K562 (cell line): ENCODE results near the gene COL23A1. TPM values are rescaled to one million over a fixed set of nuclear protein-coding genes. Genes with fewer than 3 reads are reported as not detected.

ENCODE experiments used
- BHLHE40 ChIP-seq: IDR thresholded peaks from 2 replicates; pipeline ENCODE4 v1.6.1; 2011; ENCODE audit warnings: low read length, improper control_type of control experiment
- CEBPB ChIP-seq: fragments of 450-650 bp; IDR thresholded peaks from 2 replicates; pipeline ENCODE4 v1.6.1; 2016; ENCODE audit warnings: missing genetic modification characterization, missing compliant biosample characterization
- CEBPZ ChIP-seq: fragments of 150-350 bp; IDR thresholded peaks from 2 replicates; pipeline ENCODE4 v1.6.1; 2014; ENCODE audit warnings: low read depth, mild to moderate bottlenecking, low read length, borderline replicate concordance
- EGR1 ChIP-seq: fragments of 450-650 bp; conservative IDR thresholded peaks from 2 replicates; pipeline ENCODE4 v1.6.1; 2017; ENCODE audit warnings: mild to moderate bottlenecking
- GTF3C2 ChIP-seq: IDR thresholded peaks from 3 replicates; pipeline ENCODE4 v1.6.1; 2011; ENCODE audit warnings: borderline replicate concordance, mild to moderate bottlenecking, moderate library complexity; ENCODE audit not compliant: insufficient read length; ENCODE audit errors: extremely low read depth
- LCOR ChIP-seq: sonication (generic); formaldehyde crosslinking; IDR thresholded peaks from 2 replicates; pipeline ENCODE4 v1.8.0; 2022; ENCODE audit warnings: mild to moderate bottlenecking, missing genetic modification reagents
- MTA3 ChIP-seq: fragments of 450-650 bp; formaldehyde crosslinking; IDR thresholded peaks from 2 replicates; pipeline ENCODE4 v1.6.1; 2017; ENCODE audit warnings: mild to moderate bottlenecking, borderline replicate concordance
- NR2C1 ChIP-seq, 2 experiments: fragments of 450-650 bp; IDR thresholded peaks; 2 replicates each; pipeline ENCODE4 v1.6.1; 2017; ENCODE audit warnings: mild to moderate bottlenecking in 2 of 2, antibody characterized with exemption in 1 of 2, inconsistent platforms in 1 of 2, missing compliant biosample characterization in 1 of 2, missing genetic modification characterization in 1 of 2
- POLR2B ChIP-seq: fragments of 450-650 bp; IDR thresholded peaks from 2 replicates; pipeline ENCODE4 v1.6.1; 2018; ENCODE audit warnings: low read depth; ENCODE audit not compliant: partially characterized antibody
- SP1 ChIP-seq: sonication (generic); formaldehyde crosslinking; IDR thresholded peaks from 2 replicates; pipeline ENCODE4 v1.8.1; 2022; ENCODE audit warnings: mild to moderate bottlenecking, missing genetic modification reagents
- SPI1 ChIP-seq: IDR thresholded peaks from 2 replicates; pipeline ENCODE4 v1.6.1; 2011; ENCODE audit warnings: low read depth, low read length, control low read depth, borderline replicate concordance
- SRSF9 ChIP-seq: fragments of 200-400 bp; formaldehyde crosslinking; IDR thresholded peaks from 2 replicates; pipeline ENCODE4 v1.6.1; 2017; ENCODE audit warnings: low read depth, low read length, borderline replicate concordance
- TCFL5 ChIP-seq: fragments of 250-450 bp; sonication (Bioruptor Pico); conservative IDR thresholded peaks from 2 replicates; pipeline ENCODE4 v1.6.1; 2021; ENCODE audit warnings: mild to moderate bottlenecking, moderate library complexity, matching md5 sums
- ZNF507 ChIP-seq: conservative IDR thresholded peaks from 2 replicates; pipeline ENCODE4 v1.6.1; 2017; ENCODE audit warnings: missing genetic modification characterization, missing compliant biosample characterization
- ZNF778 ChIP-seq: fragments of 450-650 bp; formaldehyde crosslinking; IDR thresholded peaks from 2 replicates; pipeline ENCODE4 v1.4.0; 2020; ENCODE audit warnings: mild to moderate bottlenecking, moderate library complexity
- polyA plus RNA-seq, 8 experiments: library from polyadenylated mRNA; depleted of rRNA in 4 of 8; stranded (reverse) in 5 of 8; unstranded in 3 of 8; fragments of >200 nt; fragmentation: Nextera tagmentation in 2 of 8; fragmentation: Illumina TruSeq in 1 of 8; extraction: Ambion mirVana in 2 of 8; extraction: Trizol in 1 of 8; gene quantifications; 2 replicates each; pipeline versions ENCODE4 v1.2.1 to v1.2.3, GENCODE V29; 2011 to 2014; ENCODE audit warnings: inconsistent platforms in 1 of 8, missing spikeins in 1 of 8
- total RNA-seq, 7 experiments: library from RNA; depleted of rRNA in 6 of 7; stranded (reverse); fragments of >200 nt in 6 of 7; fragmentation: Illumina TruSeq in 2 of 7; extraction: Trizol in 2 of 7; gene quantifications; 2 replicates each; pipeline versions ENCODE4 v1.2.1 to v1.2.3, GENCODE V29; 2011 to 2021; ENCODE audit warnings: low replicate concordance in 1 of 7
- TF ChIP-seq, protein P1 (sequence below), 3 experiments: fragments of 200-800 bp in 1 of 3; fragments of 250-450 bp in 1 of 3; fragments of 450-650 bp in 1 of 3; sonication (Bioruptor Pico) in 1 of 3; sonication (Bioruptor generic) in 1 of 3; formaldehyde crosslinking in 1 of 3; IDR thresholded peaks; 2 replicates each; pipeline versions ENCODE4 v1.6.1 to v1.8.0; 2016 to 2022; ENCODE audit warnings: mild to moderate bottlenecking in 2 of 3, missing genetic modification characterization in 2 of 3, missing compliant biosample characterization in 1 of 3, moderate library complexity in 1 of 3

Gene COL23A1
- total and polyA plus RNA-seq, 9 of the 15 experiments (the other 6 are each of a cell fraction or from before 2014, with no cell fraction given), result 0.09 TPM; not detected in 8

- no peak for TF ChIP-seq CEBPZ
- no peak for TF ChIP-seq TCFL5 (CRISPR knock-in tag)
- TF ChIP-seq POLR2B, result peak; percentile 38
- peak; percentile 17; the same call in 1 of the 2 replicates for TF ChIP-seq EGR1
- TF ChIP-seq SRSF9, result no peak
- TF ChIP-seq NR2C1 (IDR thresholded peaks at IDR 0.05), result no peak
- TF ChIP-seq NR2C1 (tag; IDR thresholded peaks at IDR 0.05), result no peak
- no peak for TF ChIP-seq GTF3C2
- TF ChIP-seq LCOR (CRISPR knock-in tag), result no peak
- TF ChIP-seq, protein P1, sequence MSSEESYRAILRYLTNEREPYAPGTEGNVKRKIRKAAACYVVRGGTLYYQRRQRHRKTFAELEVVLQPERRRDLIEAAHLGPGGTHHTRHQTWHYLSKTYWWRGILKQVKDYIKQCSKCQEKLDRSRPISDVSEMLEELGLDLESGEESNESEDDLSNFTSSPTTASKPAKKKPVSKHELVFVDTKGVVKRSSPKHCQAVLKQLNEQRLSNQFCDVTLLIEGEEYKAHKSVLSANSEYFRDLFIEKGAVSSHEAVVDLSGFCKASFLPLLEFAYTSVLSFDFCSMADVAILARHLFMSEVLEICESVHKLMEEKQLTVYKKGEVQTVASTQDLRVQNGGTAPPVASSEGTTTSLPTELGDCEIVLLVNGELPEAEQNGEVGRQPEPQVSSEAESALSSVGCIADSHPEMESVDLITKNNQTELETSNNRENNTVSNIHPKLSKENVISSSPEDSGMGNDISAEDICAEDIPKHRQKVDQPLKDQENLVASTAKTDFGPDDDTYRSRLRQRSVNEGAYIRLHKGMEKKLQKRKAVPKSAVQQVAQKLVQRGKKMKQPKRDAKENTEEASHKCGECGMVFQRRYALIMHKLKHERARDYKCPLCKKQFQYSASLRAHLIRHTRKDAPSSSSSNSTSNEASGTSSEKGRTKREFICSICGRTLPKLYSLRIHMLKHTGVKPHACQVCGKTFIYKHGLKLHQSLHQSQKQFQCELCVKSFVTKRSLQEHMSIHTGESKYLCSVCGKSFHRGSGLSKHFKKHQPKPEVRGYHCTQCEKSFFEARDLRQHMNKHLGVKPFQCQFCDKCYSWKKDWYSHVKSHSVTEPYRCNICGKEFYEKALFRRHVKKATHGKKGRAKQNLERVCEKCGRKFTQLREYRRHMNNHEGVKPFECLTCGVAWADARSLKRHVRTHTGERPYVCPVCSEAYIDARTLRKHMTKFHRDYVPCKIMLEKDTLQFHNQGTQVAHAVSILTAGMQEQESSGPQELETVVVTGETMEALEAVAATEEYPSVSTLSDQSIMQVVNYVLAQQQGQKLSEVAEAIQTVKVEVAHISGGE (CRISPR knock-in tag; IDR thresholded peaks at IDR 0.05), result peak in 2 of 3 experiments; percentile 15 to 76; a peak in 1 of 6 replicates
- TF ChIP-seq BHLHE40, result peak; percentile 36; the same call in 1 of the 2 replicates
- TF ChIP-seq CEBPB (tag), result no peak
- no peak for TF ChIP-seq SP1 (CRISPR knock-in tag)
- no peak for TF ChIP-seq ZNF507 (tag)
- TF ChIP-seq ZNF778, result no peak
- no peak for TF ChIP-seq SPI1
- peak; percentile 52; the same call in 1 of the 2 replicates for TF ChIP-seq MTA3
Measured at GRCh38 chr5:178232124-178232919, 357.9 kb downstream of the COL23A1 start, which contains the start of gene PHYKPL (continued).
